Colonic mucosa (tissue), 4 donors: Measurements from ENCODE around the gene C22orf15. TPM values are rescaled to one million over a fixed set of nuclear protein-coding genes. Genes with fewer than 3 reads are reported as not detected.
A peak's percentile ranks its signal among the peaks of the same experiment; 100 is the strongest.

Experiments
- DNase-seq: peaks from one replicate; pipeline ENCODE4 v3.0.0-alpha.2; 2020
- H3K27ac ChIP-seq: fragments of 200-600 bp; one replicate; pipeline ENCODE4 v1.8.0; 2021
- H3K27me3 ChIP-seq: fragments of 200-600 bp; one replicate; pipeline ENCODE4 v1.8.0; 2021
- H3K36me3 ChIP-seq: fragments of 200-600 bp; one replicate; pipeline ENCODE4 v1.8.0; 2021
- H3K4me1 ChIP-seq: fragments of 200-600 bp; one replicate; pipeline ENCODE4 v1.8.0; 2021; ENCODE audit warnings: mild to moderate bottlenecking
- H3K4me3 ChIP-seq: fragments of 200-600 bp; one replicate; pipeline ENCODE4 v1.8.0; 2021
- H3K9ac ChIP-seq, 2 donors: one replicate each; pipeline ENCODE4 v1.7.0; 2013; ENCODE audit warnings: control low read depth in 2 of 2, low read depth in 2 of 2, low read length in 2 of 2
- H3K9me3 ChIP-seq: fragments of 200-600 bp; one replicate; pipeline ENCODE4 v1.8.0; 2021
- intact Hi-C: fragments of 100-400 bp; cut with DNase I; formaldehyde crosslinking; loops from one replicate; pipeline ENCODE4 v1.14.1; 2022
- total RNA-seq, 2 donors: library from RNA; stranded (reverse); fragmentation: NEBNext Ultra II Directional in 1 of 2; extraction: Animal tissue kit (Norgen Biotek cat#: 25700) in 1 of 2; gene quantifications; one replicate each; pipeline ENCODE4 v1.2.1, GENCODE V29; 2021
- TF ChIP-seq, protein P1 (sequence below): fragments of 200-600 bp; IDR thresholded peaks from one replicate; pipeline ENCODE4 v1.8.0; 2022; ENCODE audit warnings: antibody characterized with exemption, mild to moderate bottlenecking
- donor health status: healthy.
- donor health status: DM: no; HTN: no; CAD: no.
- donor health status: DM: no; HTN: no; CAD: no.

C22orf15 gene
- total RNA-seq, 2 donors from 2014 or later: not detected

DNA sequence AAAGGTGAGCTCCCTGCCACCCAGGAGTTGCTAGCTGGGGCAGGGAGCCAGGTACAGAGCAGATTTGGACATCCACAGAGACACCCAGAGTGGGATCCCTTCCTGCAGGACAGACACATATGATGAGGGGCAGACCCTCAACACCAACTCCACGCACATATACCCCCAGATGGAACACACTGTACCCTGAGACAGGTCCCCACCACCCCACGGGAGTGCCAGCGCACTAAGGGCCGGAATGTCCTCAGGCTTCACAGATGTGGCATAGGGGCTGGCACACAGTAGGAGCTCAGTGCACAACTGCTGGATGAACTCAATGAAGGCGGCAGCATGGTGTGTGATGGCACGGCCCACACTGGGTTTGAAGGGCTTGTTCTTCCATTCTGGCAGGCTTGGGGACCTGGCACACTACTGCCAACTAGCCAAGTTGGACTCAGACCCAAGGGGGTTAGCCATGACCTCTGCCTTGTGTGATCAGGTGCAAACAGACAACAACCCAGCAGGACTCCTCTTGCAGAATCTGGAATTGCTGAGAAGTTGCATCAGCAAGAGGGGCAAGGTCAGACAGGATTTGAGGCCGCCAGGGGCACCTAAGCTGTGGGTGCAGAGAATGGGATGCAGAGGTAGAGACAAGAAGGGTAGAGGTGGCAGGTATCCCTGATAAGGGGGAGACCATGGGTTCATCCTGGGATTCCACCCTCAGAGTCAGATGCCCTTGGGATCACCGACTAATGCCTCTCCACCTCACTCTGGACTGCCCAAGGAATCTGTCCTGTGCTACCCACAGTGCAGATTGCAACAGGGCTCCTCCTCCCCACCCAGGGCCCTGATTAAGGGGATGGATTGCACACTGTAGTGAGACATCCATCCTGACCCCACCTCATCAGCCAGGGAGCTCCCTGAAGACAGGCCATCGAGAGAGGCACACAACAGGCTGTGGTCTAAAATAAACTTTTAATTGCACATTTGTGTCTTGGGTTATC is 2.4 kb downstream of the C22orf15 start:
- no peak for DNase-seq
- Histone ChIP-seq H3K36me3 (no peaks in the 10 kb centered on the region), H3K9ac (no peak overlapping the region), H3K4me1 (peaks cover 4% of the 10 kb centered on the region), H3K4me3 (no peak overlapping the region), H3K27ac (no peak overlapping the region), H3K27me3 (no peaks in the 10 kb centered on the region), H3K9me3 (no peaks in the 10 kb centered on the region)
- intact Hi-C loops: loop anchor here (5.0 kb wide), 1 partner anchor 82 kb away; no protein-coding TSS in a partner anchor
- TF ChIP-seq, protein P1, sequence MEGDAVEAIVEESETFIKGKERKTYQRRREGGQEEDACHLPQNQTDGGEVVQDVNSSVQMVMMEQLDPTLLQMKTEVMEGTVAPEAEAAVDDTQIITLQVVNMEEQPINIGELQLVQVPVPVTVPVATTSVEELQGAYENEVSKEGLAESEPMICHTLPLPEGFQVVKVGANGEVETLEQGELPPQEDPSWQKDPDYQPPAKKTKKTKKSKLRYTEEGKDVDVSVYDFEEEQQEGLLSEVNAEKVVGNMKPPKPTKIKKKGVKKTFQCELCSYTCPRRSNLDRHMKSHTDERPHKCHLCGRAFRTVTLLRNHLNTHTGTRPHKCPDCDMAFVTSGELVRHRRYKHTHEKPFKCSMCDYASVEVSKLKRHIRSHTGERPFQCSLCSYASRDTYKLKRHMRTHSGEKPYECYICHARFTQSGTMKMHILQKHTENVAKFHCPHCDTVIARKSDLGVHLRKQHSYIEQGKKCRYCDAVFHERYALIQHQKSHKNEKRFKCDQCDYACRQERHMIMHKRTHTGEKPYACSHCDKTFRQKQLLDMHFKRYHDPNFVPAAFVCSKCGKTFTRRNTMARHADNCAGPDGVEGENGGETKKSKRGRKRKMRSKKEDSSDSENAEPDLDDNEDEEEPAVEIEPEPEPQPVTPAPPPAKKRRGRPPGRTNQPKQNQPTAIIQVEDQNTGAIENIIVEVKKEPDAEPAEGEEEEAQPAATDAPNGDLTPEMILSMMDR: no peak

DNA sequence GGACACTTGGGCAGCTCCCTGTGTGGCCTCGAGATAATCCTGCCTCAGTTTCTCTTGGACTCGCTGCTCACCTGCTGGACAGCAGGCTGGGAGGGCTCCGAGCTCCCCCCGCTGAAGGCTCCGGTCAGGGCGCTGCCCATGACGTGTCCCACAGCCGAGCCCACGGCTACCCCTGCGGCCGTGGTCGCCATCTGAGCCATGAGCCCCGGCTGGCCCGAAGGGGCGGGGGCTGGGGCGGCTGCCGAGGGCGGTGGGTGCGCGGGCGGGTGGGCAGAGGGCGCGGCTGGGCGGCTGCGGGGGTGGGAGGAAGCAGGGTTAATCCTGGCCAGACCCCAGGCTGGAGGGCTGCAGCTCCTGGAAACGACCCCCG is 4.5 kb downstream of the C22orf15 start:
- Histone ChIP-seq H3K4me1 (peaks cover 10% of the 10 kb centered on the region), H3K4me3 (peak overlapping the region; percentile 80), H3K9me3 (no peaks in the 10 kb centered on the region), H3K27me3 (no peaks in the 10 kb centered on the region), H3K9ac (peak overlapping the region; percentile 94 to 95), H3K36me3 (no peaks in the 10 kb centered on the region), H3K27ac (peak overlapping the region; percentile 77)
- TF ChIP-seq, protein P1: no peak
- intact Hi-C loops: loop anchor here (5.0 kb wide), 1 partner anchor 80 kb away; no protein-coding TSS in a partner anchor
- DNase-seq: no peak

DNA sequence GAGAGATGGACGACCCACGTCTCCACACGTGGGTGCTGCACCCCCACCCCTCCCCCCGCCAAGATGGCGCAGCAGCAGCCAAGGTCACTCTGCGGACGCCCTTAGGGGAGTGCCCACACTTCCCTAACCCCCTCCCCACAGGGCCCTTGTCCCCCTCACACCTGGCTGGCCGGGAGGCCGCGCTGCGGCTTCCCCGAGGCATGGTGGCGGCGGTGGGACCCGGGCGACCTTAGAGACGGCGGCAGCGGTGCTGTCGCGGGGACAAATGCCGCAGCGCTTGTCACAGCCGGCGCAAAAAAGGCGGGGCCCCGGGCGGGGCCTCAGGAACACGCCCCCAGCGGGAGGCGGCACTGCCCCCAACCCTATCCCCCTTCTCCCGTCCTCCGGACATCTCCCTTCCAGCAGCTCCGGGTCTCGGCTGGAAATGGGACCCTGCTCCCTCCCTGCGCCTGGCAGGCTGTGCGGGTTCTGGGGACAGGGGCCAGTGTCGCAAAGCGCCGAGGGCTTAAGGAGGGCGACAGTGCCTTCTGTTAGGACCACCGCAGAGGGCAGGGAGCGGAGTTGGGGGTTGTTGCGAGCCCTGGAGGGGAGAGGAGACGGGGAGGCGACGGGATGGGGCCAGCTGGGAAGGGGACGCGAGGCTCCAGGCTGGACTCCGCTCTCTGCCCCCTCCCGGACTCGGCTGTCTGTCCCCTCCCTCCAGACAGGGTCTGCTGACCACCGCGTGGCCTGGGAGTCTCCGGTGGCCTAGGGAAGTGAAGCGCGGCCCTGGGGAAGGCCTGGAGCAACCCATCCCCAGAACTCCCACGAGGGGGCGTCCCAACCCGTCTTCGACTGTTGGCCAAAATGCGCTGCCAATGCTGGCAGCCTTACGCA is 5.1 kb downstream of the C22orf15 start, which contains the start of gene CHCHD10:
Gene CHCHD10 (minus strand): TSS at position 300 of the 876 bp plus-strand sequence. CDS start 98 bp downstream, at position 202.
- TF ChIP-seq, protein P1: peak; percentile 85
- peak; percentile 90 for DNase-seq
- H3K9ac ChIP-seq: peak within 1 kb of the TSS; percentile 94 to 95
- H3K36me3 ChIP-seq: no peaks in the 10 kb centered on the region
- peaks cover 10% of the 10 kb centered on the region for H3K4me1 ChIP-seq
- peak within 1 kb of the TSS; percentile 77 for H3K27ac ChIP-seq
- intact Hi-C loops: loop anchor here (5.0 kb wide), 1 partner anchor 79 kb away; no protein-coding TSS in a partner anchor
- peak within 1 kb of the TSS; percentile 80 for H3K4me3 ChIP-seq
- H3K9me3 ChIP-seq: no peaks in the 10 kb centered on the region
- H3K27me3 ChIP-seq: no peaks in the 10 kb centered on the region

DNA sequence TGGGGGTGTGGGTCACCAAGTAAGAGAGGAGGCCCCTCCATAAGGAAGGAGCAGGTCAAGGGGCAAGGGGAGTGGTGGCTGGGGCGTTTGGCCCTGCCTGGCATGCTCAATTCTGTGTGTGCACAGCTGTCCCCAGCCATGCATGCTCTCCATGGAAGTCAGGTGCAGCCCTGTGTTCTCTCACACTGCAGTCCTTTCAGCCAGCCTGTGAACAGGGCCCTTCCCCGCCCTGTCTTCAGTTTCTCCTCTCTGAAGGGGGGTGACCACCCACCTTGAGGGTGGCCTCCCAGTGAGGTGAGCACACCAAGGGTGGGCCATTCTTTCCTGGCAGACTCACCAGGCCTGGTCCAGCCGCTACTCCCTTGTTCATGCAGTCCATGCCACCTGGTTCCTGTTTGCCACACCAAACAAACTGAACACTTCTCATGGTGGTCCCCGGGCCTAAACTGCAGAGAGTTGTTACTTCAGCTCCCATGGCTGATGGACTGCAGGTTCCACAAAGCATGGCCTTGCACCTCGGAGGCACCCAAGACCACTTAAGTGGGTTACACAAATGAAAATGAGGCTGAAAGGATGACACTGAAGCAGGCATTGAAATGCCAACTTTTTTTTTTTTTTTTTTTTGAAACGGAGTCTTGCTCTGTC is 6.7 kb downstream of the C22orf15 start:
- no peaks in the 10 kb centered on the region for H3K27me3 ChIP-seq
- TF ChIP-seq, protein P1: no peak
- H3K4me3 ChIP-seq: no peak overlapping the region
- H3K36me3 ChIP-seq: no peaks in the 10 kb centered on the region
- H3K27ac ChIP-seq: no peak overlapping the region
- H3K9ac ChIP-seq: peak overlapping the region in 1 of 2 donors; percentile 5
- no peaks in the 10 kb centered on the region for H3K9me3 ChIP-seq
- DNase-seq: no peak
- intact Hi-C loops: loop anchor here (5.0 kb wide), 1 partner anchor 78 kb away; no protein-coding TSS in a partner anchor
- H3K4me1 ChIP-seq: peaks cover 16% of the 10 kb centered on the region

DNA sequence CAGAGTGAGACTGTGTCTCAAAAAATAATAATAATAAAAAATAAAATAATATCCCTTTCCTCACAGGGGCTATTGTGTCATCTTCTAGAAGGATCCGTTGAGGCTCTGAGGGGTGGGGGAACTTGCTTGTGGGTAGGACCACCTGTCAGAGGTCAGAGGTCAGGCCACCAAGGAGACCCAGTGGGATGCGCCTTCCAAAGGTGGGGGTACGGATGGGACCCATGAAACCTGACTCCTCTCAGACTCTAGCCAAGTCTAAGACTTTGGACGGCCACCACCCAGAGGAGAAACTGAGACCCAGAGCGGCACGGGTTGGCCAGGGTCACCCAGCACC is 9.5 kb downstream of the C22orf15 start:
- no peaks in the 10 kb centered on the region for H3K27me3 ChIP-seq
- no peak for DNase-seq
- H3K4me1 ChIP-seq: peaks cover 16% of the 10 kb centered on the region
- peak overlapping the region; percentile 61 for H3K9ac ChIP-seq
- intact Hi-C loops: no loop called here
- no peak overlapping the region for H3K27ac ChIP-seq
- no peaks in the 10 kb centered on the region for H3K36me3 ChIP-seq
- TF ChIP-seq, protein P1: no peak
- peak overlapping the region; percentile 23 for H3K4me3 ChIP-seq
- no peaks in the 10 kb centered on the region for H3K9me3 ChIP-seq
